ENCODE measurements around the gene TMSB4Y. TPM values are rescaled to one million over a fixed set of nuclear protein-coding genes. Genes with fewer than 3 reads are reported as not detected.

TMSB4Y gene
- total RNA-seq (2022; extraction: Qiagen RNA extraction) = 0.72 to 1.0 TPM (median 0.74 TPM) in 5 replicates

GRCh38 chrY:13703568-13703968, at the start of gene TMSB4Y:
TMSB4Y (plus strand) TSS chrY:13703899.

Other genes starting within 250 kb of the TMSB4Y start
- 2.0 to 3.3 TPM (median 3.0 TPM) in 5 replicates for gene UTY, start 223.9 kb upstream of the TMSB4Y start, total RNA-seq (2022; extraction: Qiagen RNA extraction)

Measured in A549 treated with dexamethasone at 1 μM for 4 hours (cell line).